A549 (cell line): Measurements from ENCODE around the gene PLN. TPM values are rescaled to one million over a fixed set of nuclear protein-coding genes. Genes with fewer than 3 reads are reported as not detected.

ENCODE experiments used
- ATAC-seq, 2 experiments: fragments of 200-7000 bp in 1 of 2; fragments of >200 bp in 1 of 2; cut with Nextera tagmentation in 1 of 2; cut with Tn5 transposase in 1 of 2; 3 replicates each; pipeline versions ENCODE4 v1.8.0 to v1.9.1; 2018 to 2020; ENCODE audit warnings: mild to moderate bottlenecking in 1 of 2, moderate library complexity in 1 of 2
- CTCF ChIA-PET: fragments of 300-600 bp; sonication (Branson Sonifier 250); formaldehyde crosslinking; extraction: SDS; loops from one replicate; lab custom pipeline; 2021; ENCODE audit warnings: antibody characterized with exemption, inconsistent platforms; lab: Yijun Ruan, JAX
- POLR2A ChIA-PET: fragments of 350-600 bp; formaldehyde crosslinking; extraction: SDS; loops from one replicate; lab custom pipeline; 2021; ENCODE audit warnings: antibody characterized with exemption, inconsistent platforms; lab: Yijun Ruan, JAX
- DNase-seq, 2 experiments: peaks; one replicate each; pipeline versions ENCODE4 v3.0.0 to v3.0.0-alpha.2; 2011 to 2016; ENCODE audit warnings: low read depth in 1 of 2, low spot score in 1 of 2
- FAIRE-seq: peaks from 2 replicates; lab custom pipeline; 2011; peaks lifted over from hg19 to GRCh38; lab: Jason Lieb, UNC
- H3K27ac ChIP-seq, 2 experiments: fragments of >200 bp; sonication (Bioruptor Twin); formaldehyde crosslinking; 3 replicates each; pipeline ENCODE4 v1.5.1; 2016 to 2017
- H3K4me1 ChIP-seq: fragments of >200 bp; sonication (Bioruptor Twin); formaldehyde crosslinking; 3 replicates; pipeline ENCODE4 v1.6.1; 2016
- H3K4me2 ChIP-seq: fragments of >200 bp; sonication (Bioruptor Twin); formaldehyde crosslinking; 3 replicates; pipeline ENCODE4 v1.6.1; 2016
- H3K4me3 ChIP-seq: fragments of >200 bp; sonication (Bioruptor Twin); formaldehyde crosslinking; 3 replicates; pipeline ENCODE4 v1.5.1; 2016
- H3K9me3 ChIP-seq: fragments of >200 bp; sonication (Bioruptor Twin); formaldehyde crosslinking; 3 replicates; pipeline ENCODE4 v1.6.1; 2016
- CBX2 ChIP-seq: fragments of 200-600 bp; sonication (generic); IDR thresholded peaks from 2 replicates; pipeline ENCODE4 v1.6.1; 2016; ENCODE audit warnings: low read depth, mild to moderate bottlenecking, borderline replicate concordance
- CBX8 ChIP-seq: fragments of 200-600 bp; sonication (generic); IDR thresholded peaks from 2 replicates; pipeline ENCODE4 v1.6.1; 2016
- EHF ChIP-seq: fragments of 250-450 bp; sonication (Bioruptor Pico); IDR thresholded peaks from 2 replicates; pipeline ENCODE4 v1.5.0; 2020; ENCODE audit warnings: mild to moderate bottlenecking
- EHMT2 ChIP-seq: fragments of 200-600 bp; sonication (generic); IDR thresholded peaks from 2 replicates; pipeline ENCODE4 v1.6.1; 2016; ENCODE audit warnings: antibody characterized with exemption, low read depth, mild to moderate bottlenecking, moderate library complexity
- EP300 ChIP-seq, 2 experiments: fragments of >200 bp; sonication (Bioruptor Twin); formaldehyde crosslinking; IDR thresholded peaks; 2 replicates in 1 of 2; 3 replicates in 1 of 2; pipeline ENCODE4 v1.6.1; 2016 to 2017
- ESRRA ChIP-seq: fragments of 150-350 bp; IDR thresholded peaks from 2 replicates; pipeline ENCODE4 v1.6.1; 2014; ENCODE audit warnings: mild to moderate bottlenecking, low read length, borderline replicate concordance
- HOXB5 ChIP-seq: fragments of 250-450 bp; sonication (Bioruptor Pico); IDR thresholded peaks from 2 replicates; pipeline ENCODE4 v1.5.0; 2020; ENCODE audit warnings: mild to moderate bottlenecking, moderate library complexity
- JUNB ChIP-seq: fragments of >200 bp; sonication (Bioruptor Twin); formaldehyde crosslinking; IDR thresholded peaks from 2 replicates; pipeline ENCODE4 v1.6.1; 2016
- MAFK ChIP-seq: fragments of 450-650 bp; IDR thresholded peaks from 2 replicates; pipeline ENCODE4 v1.6.1; 2014; ENCODE audit not compliant: partially characterized antibody
- MAZ ChIP-seq: fragments of 150-350 bp; IDR thresholded peaks from 2 replicates; pipeline ENCODE4 v1.6.1; 2014; ENCODE audit warnings: antibody characterized with exemption, low read depth, low read length, borderline replicate concordance
- PHF8 ChIP-seq: fragments of 200-600 bp; sonication (generic); IDR thresholded peaks from 2 replicates; pipeline ENCODE4 v1.6.1; 2016; ENCODE audit warnings: low read depth, mild to moderate bottlenecking, antibody characterized with exemption, moderate library complexity, borderline replicate concordance
- POLR2A ChIP-seq: IDR thresholded peaks from 2 replicates; pipeline ENCODE4 v1.6.1; 2012; ENCODE audit warnings: mild to moderate bottlenecking, low read length
- POLR2AphosphoS2 ChIP-seq: conservative IDR thresholded peaks from 2 replicates; pipeline ENCODE4 v1.6.1; 2012; ENCODE audit warnings: low read length, improper control_type of control experiment, inconsistent platforms
- RAD21 ChIP-seq, 2 experiments: fragments of >200 bp in 1 of 2; sonication (Bioruptor Twin) in 1 of 2; formaldehyde crosslinking in 1 of 2; IDR thresholded peaks in 1 of 2; conservative IDR thresholded peaks in 1 of 2; 2 replicates in 1 of 2; 3 replicates in 1 of 2; pipeline ENCODE4 v1.6.1; 2012 to 2018; ENCODE audit warnings: inconsistent platforms in 1 of 2
- RARB ChIP-seq: fragments of 250-450 bp; sonication (Bioruptor Pico); IDR thresholded peaks from 2 replicates; pipeline ENCODE4 v1.8.0; 2021; ENCODE audit warnings: mild to moderate bottlenecking, moderate library complexity
- RNF2 ChIP-seq: fragments of 200-600 bp; sonication (generic); IDR thresholded peaks from 2 replicates; pipeline ENCODE4 v1.6.1; 2016; ENCODE audit warnings: low read depth, mild to moderate bottlenecking, antibody characterized with exemption, moderate library complexity, borderline replicate concordance
- SREBF2 ChIP-seq: fragments of 450-650 bp; IDR thresholded peaks from 2 replicates; pipeline ENCODE4 v1.6.1; 2014; ENCODE audit warnings: mild to moderate bottlenecking, moderate library complexity
- TP53 ChIP-seq: fragments of 250-450 bp; sonication (Bioruptor Pico); IDR thresholded peaks from 2 replicates; pipeline ENCODE4 v1.5.0; 2021; ENCODE audit warnings: mild to moderate bottlenecking, moderate library complexity
- ZFP36 ChIP-seq: fragments of 450-650 bp; IDR thresholded peaks from 2 replicates; pipeline ENCODE4 v1.6.1; 2014; ENCODE audit warnings: borderline replicate concordance; ENCODE audit not compliant: partially characterized antibody
- WGBS: methylation state at CpG from one replicate; pipeline ENCODE4 v1.1.6; 2017; ENCODE audit errors: missing lambda C conversion rate; 5-methylcytosine and 5-hydroxymethylcytosine counted together
- polyA minus RNA-seq: library from RNA; depleted of rRNA, polyadenylated mRNA; stranded (reverse); fragments of >200 nt; gene quantifications from 2 replicates; pipeline ENCODE4 v1.2.3, GENCODE V29; 2011; rRNA and poly(A)+ RNA removed
- polyA plus RNA-seq, 4 experiments: library from polyadenylated mRNA; depleted of rRNA in 3 of 4; stranded (reverse); fragments of >200 nt; fragmentation: RNase III in 1 of 4; extraction: RNeasy Plus Mini Kit Qiagen cat#74134 plus additional on column Dnase treatment in 1 of 4; gene quantifications; 2 replicates in 3 of 4; 3 replicates in 1 of 4; pipeline ENCODE4 v1.2.3, GENCODE V29; 2011 to 2017
- TF ChIP-seq, protein P1 (sequence below): IDR thresholded peaks from 2 replicates; pipeline ENCODE4 v1.6.1; 2012
- TF ChIP-seq, protein P2 (sequence below): fragments of 150-350 bp; IDR thresholded peaks from 2 replicates; pipeline ENCODE4 v1.6.1; 2014; ENCODE audit warnings: low read depth, mild to moderate bottlenecking, low read length

PLN gene
- polyA plus RNA-seq (2011; rRNA removed) (not detected in 2 replicates), polyA plus RNA-seq (2017; fragmentation: RNase III; extraction: RNeasy Plus Mini Kit Qiagen cat#74134 plus additional on column Dnase treatment) (not detected in 3 replicates), polyA minus RNA-seq (not detected in 2 replicates)
- not detected in 2 replicates for polyA plus RNA-seq (2012; cell fraction: cytosol; rRNA removed)
- not detected in 2 replicates for polyA plus RNA-seq (2012; cell fraction: nucleus; rRNA removed)

DNA sequence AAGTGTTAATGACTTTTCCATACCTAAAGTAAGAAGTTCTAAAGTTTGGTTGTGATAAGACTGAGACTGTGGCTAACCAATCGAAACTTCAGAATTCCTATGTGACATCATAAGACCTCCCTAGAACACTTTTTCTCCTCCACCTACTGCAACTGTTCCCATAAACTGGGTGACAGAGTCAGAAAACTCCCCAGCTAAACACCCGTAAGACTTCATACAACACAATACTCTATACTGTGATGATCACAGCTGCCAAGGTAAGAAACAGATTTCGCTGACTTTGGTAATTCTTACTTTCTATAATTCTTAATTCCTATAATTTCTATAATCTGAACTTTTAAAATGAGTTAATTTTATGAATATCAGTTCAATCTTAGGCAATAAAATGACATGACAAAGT lies at the start of gene PLN:
PLN (plus strand) TSS at position 161 of the 400 bp plus-strand sequence. CDS start 10,626 bp downstream, outside the sequence.
- Histone ChIP-seq H3K4me1 (peaks cover 11% of the 10 kb centered on the region; the same call in 1 of the 3 replicates), H3K4me3 (no peak within 1 kb of the TSS), H3K27ac (no peak within 1 kb of the TSS), H3K4me2 (no peak within 1 kb of the TSS), H3K9me3 (no peaks in the 10 kb centered on the region)
- CTCF ChIA-PET, result interaction anchor here (0.5 kb wide), 1 partner anchor 9 kb away, joined by 3 read pairs; no protein-coding TSS in a partner anchor
- no peak for FAIRE-seq
- no peak for ATAC-seq
- TF ChIP-seq MAFK (peak; percentile 62), RARB (CRISPR knock-in tag) (no peak)
- 89% methylated on average over 3 of the region's 3 CpGs for WGBS
- DNase-seq, result no peak
- POLR2A ChIA-PET, result no interaction called here

DNA sequence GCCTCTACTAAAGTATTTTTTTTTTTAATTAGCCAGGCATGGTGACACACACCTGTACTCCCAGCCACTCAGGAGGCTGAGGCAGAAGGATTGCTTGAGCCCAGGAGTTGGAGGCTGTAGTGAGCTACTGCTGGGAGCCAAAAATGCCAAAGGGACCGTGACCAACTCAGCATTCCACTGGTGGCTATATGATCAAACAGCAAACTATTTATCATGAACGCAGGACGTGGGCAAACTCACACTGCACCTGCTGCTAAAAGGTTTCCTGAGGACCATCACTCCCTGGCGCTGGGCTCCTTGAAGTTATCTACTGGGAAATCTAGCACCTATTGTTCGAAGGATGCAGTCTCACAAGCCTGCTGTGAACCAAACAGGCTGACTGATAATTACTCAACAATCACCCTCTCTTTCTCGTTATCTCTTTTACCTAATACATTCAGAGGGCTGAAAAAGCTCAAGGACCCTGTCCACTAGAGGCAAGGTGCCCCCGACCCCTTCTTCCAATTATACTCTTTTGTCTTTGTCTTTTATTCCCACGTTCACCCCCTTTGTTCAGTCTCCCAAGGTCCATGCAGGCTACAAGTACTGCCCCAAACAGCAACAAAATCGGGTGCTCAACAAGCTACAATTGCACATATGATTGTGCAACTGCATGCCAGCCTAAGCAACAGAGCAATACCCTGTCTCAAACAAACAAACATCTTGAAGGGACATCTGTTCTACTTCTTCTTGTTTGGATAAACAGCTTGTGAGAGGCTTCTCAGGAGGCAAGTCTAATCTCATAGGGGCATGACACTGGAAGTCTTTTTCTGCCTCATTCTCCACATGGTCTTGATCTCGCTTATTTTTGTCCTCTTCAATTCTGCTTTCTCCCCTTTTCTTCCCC lies 47.7 kb upstream of the PLN start:
- TF ChIP-seq POLR2A, result no peak
- H3K27ac ChIP-seq, result no peak overlapping the region
- no peaks in the 10 kb centered on the region for H3K4me1 ChIP-seq
- CTCF ChIA-PET, result no interaction called here
- DNase-seq (no peak), ATAC-seq (no peak), FAIRE-seq (no peak)
- WGBS, result 82% methylated on average over 10 of the region's 10 CpGs
- POLR2A ChIA-PET, result no interaction called here
- H3K4me2 ChIP-seq, result no peak overlapping the region
- H3K9me3 ChIP-seq, result no peaks in the 10 kb centered on the region
- no peak overlapping the region for H3K4me3 ChIP-seq

DNA sequence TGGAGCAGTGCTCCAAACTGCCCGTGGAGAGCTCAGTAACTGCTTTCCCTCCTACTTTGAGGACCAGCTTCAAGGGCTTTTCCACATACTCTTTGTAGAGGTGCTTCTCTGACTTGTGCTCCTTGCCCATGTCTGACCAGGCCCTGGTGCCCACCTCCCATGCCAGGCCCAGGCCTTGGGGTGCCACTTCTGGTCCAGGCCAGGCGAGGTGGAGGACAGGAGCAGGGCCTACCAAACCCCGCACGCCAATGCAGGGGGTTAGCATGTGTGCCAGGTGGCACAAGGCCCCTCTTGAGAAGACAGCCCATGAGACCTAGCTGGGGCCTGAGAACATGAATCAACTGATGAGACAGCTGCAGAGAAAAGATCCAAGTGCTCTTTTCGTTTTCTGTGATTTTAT lies 47.0 kb upstream of the PLN start:
- Histone ChIP-seq H3K9me3 (no peaks in the 10 kb centered on the region), H3K4me1 (no peaks in the 10 kb centered on the region), H3K27ac (no peak overlapping the region), H3K4me3 (no peak overlapping the region), H3K4me2 (no peak overlapping the region)
- ChIA-PET CTCF (no interaction called here), POLR2A (no interaction called here)
- no peak for TF ChIP-seq RAD21 (conservative IDR thresholded peaks at IDR 0.05 in 1 of 2, IDR thresholded peaks at IDR 0.05 in 1 of 2)
- TF ChIP-seq CBX2, result no peak
- TF ChIP-seq EHF, result no peak
- no peak for TF ChIP-seq ZFP36
- TF ChIP-seq TP53, result no peak
- TF ChIP-seq PHF8, result no peak
- TF ChIP-seq JUNB, result no peak
- no peak for TF ChIP-seq MAZ
- TF ChIP-seq MAFK, result no peak
- no peak for TF ChIP-seq EHMT2
- no peak for DNase-seq
- FAIRE-seq, result no peak
- WGBS, result 94% methylated on average over 5 of the region's 5 CpGs
- no peak for ATAC-seq

DNA sequence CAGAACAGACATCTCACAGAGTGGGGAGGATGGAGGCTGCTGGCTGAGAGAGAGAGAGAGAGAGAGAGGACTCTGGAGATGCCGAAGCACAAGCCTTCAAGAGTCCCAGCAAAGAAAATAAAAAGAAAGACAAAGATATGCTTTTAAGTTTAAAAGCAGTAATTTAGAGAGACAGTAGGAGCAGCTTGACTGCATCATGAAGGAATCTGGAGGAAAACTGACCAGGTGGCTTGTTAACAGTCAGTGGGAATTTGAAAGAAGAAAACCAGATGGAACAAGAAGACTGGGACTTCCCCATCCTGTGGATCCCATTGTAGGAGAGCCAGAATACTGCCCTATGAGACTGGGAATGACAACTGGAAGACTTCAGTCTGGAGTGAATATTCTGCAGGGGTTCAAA lies 46.3 kb upstream of the PLN start:
- no peak for ATAC-seq
- H3K4me1 ChIP-seq, result no peaks in the 10 kb centered on the region
- no peak overlapping the region for H3K4me3 ChIP-seq
- TF ChIP-seq RNF2 (no peak), POLR2AphosphoS2 (no peak), PHF8 (no peak), RAD21 (conservative IDR thresholded peaks at IDR 0.05 in 1 of 2, IDR thresholded peaks at IDR 0.05 in 1 of 2) (no peak), EP300 (IDR thresholded peaks at IDR 0.05) (no peak), CBX8 (no peak), SREBF2 (no peak), HOXB5 (no peak), ESRRA (no peak)
- TF ChIP-seq, protein P1, sequence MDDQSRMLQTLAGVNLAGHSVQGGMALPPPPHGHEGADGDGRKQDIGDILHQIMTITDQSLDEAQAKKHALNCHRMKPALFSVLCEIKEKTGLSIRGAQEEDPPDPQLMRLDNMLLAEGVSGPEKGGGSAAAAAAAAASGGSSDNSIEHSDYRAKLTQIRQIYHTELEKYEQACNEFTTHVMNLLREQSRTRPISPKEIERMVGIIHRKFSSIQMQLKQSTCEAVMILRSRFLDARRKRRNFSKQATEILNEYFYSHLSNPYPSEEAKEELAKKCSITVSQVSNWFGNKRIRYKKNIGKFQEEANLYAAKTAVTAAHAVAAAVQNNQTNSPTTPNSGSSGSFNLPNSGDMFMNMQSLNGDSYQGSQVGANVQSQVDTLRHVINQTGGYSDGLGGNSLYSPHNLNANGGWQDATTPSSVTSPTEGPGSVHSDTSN, result no peak
- TF ChIP-seq, protein P2, sequence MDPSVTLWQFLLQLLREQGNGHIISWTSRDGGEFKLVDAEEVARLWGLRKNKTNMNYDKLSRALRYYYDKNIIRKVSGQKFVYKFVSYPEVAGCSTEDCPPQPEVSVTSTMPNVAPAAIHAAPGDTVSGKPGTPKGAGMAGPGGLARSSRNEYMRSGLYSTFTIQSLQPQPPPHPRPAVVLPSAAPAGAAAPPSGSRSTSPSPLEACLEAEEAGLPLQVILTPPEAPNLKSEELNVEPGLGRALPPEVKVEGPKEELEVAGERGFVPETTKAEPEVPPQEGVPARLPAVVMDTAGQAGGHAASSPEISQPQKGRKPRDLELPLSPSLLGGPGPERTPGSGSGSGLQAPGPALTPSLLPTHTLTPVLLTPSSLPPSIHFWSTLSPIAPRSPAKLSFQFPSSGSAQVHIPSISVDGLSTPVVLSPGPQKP, result no peak
- TF ChIP-seq, all 56 proteins: peak for 0
- no peak for DNase-seq
- FAIRE-seq, result no peak
- CTCF ChIA-PET, result no interaction called here
- no peak overlapping the region for H3K27ac ChIP-seq
- POLR2A ChIA-PET, result no interaction called here
- no peaks in the 10 kb centered on the region for H3K9me3 ChIP-seq
- H3K4me2 ChIP-seq, result no peak overlapping the region
- 95% methylated on average over 1 of the region's 1 CpG for WGBS
